Thoracic aorta (tissue), 2 donors: ENCODE results near the gene NCOA7. TPM values are rescaled to one million over a fixed set of nuclear protein-coding genes. Genes with fewer than 3 reads are reported as not detected.

ENCODE experiments used
- ATAC-seq: fragments of 150-250 bp; one replicate; pipeline ENCODE4 v1.8.0; 2017; ENCODE audit warnings: low read depth; ENCODE audit not compliant: insufficient number of reproducible peaks, low FRiP score
- DNase-seq: peaks from one replicate; pipeline ENCODE4 v3.0.0-alpha.2; 2020; ENCODE audit warnings: low spot score
- H3K27ac ChIP-seq, 2 donors: fragments of 200-600 bp; sonication (generic); 1 replicate in 1 of 2; 2 replicates in 1 of 2; pipeline ENCODE4 v1.5.1; 2016; ENCODE audit warnings: mild to moderate bottlenecking in 2 of 2, moderate library complexity in 2 of 2
- H3K27me3 ChIP-seq: fragments of 200-600 bp; sonication (generic); replicated peaks from 2 replicates; pipeline ENCODE4 v1.6.0; 2016; ENCODE audit warnings: mild to moderate bottlenecking; ENCODE audit not compliant: insufficient read depth
- H3K36me3 ChIP-seq: fragments of 200-600 bp; sonication (generic); one replicate; pipeline ENCODE4 v1.5.1; 2016
- H3K4me1 ChIP-seq, 2 donors: fragments of 200-600 bp; sonication (generic); 1 replicate in 1 of 2; 2 replicates in 1 of 2; pipeline versions ENCODE4 v1.5.1 to v1.6.0; 2016; ENCODE audit warnings: low read depth in 2 of 2, mild to moderate bottlenecking in 1 of 2; ENCODE audit not compliant: control insufficient read depth in 1 of 2
- H3K4me3 ChIP-seq: fragments of 200-600 bp; sonication (generic); 2 replicates; pipeline ENCODE4 v1.5.1; 2016; ENCODE audit warnings: mild to moderate bottlenecking
- H3K9me3 ChIP-seq: fragments of 200-600 bp; sonication (generic); 2 replicates; pipeline ENCODE4 v1.5.1; 2016
- total RNA-seq, 2 donors: library from RNA; depleted of rRNA; stranded (reverse); fragments of >200 nt; gene quantifications; one replicate each; pipeline versions ENCODE4 v1.1.0 to v1.2.3, GENCODE V29; 2016
- TF ChIP-seq, protein P1 (sequence below): fragments of 200-600 bp; sonication (generic); IDR thresholded peaks from one replicate; pipeline ENCODE4 v1.5.1; 2019; ENCODE audit warnings: antibody characterized with exemption

Gene NCOA7
- total RNA-seq, 2 donors from 2014 or later, result 29.6 to 87.1 TPM

DNA sequence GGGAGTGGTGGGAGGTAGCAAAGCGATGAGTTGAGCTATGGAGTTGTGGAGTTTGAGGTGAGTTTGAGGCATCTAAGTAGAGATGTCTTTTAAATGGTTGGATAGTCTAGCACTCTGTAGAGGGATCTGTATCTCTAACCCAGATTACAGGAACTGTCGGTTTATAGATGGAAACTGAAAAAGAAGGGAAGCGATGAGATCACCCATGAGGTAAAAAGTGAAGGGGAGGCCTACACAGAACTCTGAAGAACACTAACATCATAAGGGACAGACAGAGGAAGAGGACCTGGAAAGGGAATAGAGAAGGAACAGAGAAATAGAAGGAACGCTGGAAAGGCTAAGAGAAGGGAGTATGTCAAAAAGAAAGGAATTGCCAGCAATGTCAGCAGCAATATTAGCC lies 168.3 kb downstream of the NCOA7 start:
- H3K36me3 ChIP-seq, result no peaks in the 10 kb centered on the region
- DNase-seq (no peak), ATAC-seq (no peak)
- H3K4me1 ChIP-seq, result peaks cover 17 to 31% of the 10 kb centered on the region in 2 donors
- H3K9me3 ChIP-seq, result no peaks in the 10 kb centered on the region
- H3K4me3 ChIP-seq, result no peak overlapping the region
- no peak overlapping the region for H3K27ac ChIP-seq
- TF ChIP-seq, protein P1, sequence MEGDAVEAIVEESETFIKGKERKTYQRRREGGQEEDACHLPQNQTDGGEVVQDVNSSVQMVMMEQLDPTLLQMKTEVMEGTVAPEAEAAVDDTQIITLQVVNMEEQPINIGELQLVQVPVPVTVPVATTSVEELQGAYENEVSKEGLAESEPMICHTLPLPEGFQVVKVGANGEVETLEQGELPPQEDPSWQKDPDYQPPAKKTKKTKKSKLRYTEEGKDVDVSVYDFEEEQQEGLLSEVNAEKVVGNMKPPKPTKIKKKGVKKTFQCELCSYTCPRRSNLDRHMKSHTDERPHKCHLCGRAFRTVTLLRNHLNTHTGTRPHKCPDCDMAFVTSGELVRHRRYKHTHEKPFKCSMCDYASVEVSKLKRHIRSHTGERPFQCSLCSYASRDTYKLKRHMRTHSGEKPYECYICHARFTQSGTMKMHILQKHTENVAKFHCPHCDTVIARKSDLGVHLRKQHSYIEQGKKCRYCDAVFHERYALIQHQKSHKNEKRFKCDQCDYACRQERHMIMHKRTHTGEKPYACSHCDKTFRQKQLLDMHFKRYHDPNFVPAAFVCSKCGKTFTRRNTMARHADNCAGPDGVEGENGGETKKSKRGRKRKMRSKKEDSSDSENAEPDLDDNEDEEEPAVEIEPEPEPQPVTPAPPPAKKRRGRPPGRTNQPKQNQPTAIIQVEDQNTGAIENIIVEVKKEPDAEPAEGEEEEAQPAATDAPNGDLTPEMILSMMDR, result no peak
- H3K27me3 ChIP-seq, result no peaks in the 10 kb centered on the region

DNA sequence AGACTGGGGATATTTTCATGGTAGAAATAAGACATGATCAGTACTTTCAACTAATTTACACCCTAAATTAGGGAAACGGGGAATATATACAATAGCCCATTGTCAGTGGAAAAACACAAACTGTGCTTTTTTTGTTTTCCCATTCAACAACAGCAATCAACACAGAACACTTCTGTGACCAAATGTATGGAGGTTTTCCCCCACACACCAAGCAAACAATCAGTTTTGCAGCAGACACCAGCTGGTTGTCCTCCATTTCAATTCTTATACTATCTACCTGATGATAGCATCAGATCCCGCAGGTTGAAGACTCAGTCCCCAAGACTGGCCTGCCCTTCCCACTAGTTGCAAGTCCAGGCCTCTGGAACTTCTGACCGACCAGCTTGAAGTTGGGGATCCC lies 170.4 kb downstream of the NCOA7 start:
- H3K9me3 ChIP-seq, result no peaks in the 10 kb centered on the region
- H3K4me3 ChIP-seq, result no peak overlapping the region
- no peaks in the 10 kb centered on the region for H3K27me3 ChIP-seq
- no peak overlapping the region for H3K27ac ChIP-seq
- TF ChIP-seq, protein P1, result no peak
- peaks cover 17 to 31% of the 10 kb centered on the region in 2 donors for H3K4me1 ChIP-seq
- no peaks in the 10 kb centered on the region for H3K36me3 ChIP-seq
- ATAC-seq (no peak), DNase-seq (no peak)

DNA sequence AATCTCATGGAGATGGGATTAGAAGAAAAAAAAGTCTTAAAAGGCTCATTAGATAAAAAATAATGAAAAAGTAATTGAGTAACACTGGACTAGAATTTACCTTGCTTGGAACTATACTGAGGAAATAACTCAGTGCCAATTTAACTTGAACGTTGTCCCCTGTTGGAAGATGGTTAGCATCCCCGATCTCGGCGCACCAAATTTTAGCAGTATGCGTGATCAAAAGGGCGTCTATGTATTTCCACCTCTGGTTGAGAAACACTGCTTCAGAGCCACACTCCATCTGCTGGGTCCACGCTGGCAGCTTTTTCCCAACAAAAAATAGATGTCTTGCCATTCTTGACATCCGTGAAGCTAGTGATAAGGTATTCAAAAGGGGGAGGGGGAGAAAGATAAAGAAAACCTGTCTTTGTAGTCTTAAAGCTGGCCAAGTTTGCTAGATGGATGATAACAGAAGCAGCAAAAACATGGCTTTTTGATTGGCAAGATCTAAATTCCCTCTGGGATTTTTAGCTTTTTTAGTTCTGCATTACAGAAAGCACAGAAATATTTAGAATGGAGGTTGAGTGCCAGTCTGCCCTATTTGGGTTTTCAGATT lies 172.2 kb downstream of the NCOA7 start:
- TF ChIP-seq, protein P1, result no peak
- Histone ChIP-seq H3K36me3 (no peaks in the 10 kb centered on the region), H3K27ac (no peak overlapping the region), H3K9me3 (no peaks in the 10 kb centered on the region), H3K4me1 (peaks cover 11 to 26% of the 10 kb centered on the region in 2 donors), H3K27me3 (no peaks in the 10 kb centered on the region), H3K4me3 (no peak overlapping the region)
- DNase-seq (no peak), ATAC-seq (no peak)

DNA sequence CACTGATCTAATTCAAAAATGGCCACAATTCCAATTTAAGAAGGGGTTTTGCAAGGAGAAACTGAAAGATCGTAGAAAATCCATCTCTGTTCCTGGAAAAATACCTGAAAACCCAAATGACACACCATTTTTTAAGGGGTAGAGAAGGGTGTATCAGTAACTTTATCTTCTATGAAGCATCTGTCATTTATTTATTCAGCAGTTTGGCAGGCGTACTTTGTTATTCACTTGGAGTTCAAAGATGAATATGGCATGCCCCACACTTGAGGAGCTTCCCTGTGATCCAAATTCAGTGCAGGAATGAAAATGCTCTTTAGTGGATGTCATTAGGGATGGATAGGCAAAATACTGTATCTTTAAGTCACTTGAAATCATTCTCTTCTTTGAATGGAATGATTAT lies 173.1 kb downstream of the NCOA7 start:
- peaks cover 10 to 17% of the 10 kb centered on the region in 2 donors for H3K4me1 ChIP-seq
- H3K4me3 ChIP-seq, result no peak overlapping the region
- DNase-seq (no peak), ATAC-seq (no peak)
- H3K9me3 ChIP-seq, result no peaks in the 10 kb centered on the region
- no peak overlapping the region for H3K27ac ChIP-seq
- TF ChIP-seq, protein P1, result no peak
- H3K36me3 ChIP-seq, result no peaks in the 10 kb centered on the region
- no peaks in the 10 kb centered on the region for H3K27me3 ChIP-seq

DNA sequence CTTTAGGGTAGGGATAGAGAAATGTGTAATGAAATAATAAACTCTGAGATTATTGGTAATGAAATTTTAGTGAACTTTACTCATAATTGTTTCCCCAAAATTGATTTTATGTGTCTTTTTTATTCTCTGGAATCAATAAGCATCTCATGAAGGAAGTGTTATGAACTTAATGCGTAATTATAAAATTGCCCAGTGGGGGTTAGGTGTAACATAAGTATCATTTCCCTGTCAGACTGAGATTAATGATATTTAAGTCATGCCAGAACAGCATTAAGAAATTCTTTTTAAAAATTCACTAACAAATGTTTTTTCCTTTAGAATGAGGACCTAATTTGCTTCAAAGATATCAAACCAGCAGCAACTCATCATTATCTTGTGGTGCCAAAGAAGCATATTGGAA lies 175.8 kb downstream of the NCOA7 start:
- ATAC-seq (no peak), DNase-seq (no peak)
- Histone ChIP-seq H3K27ac (no peak overlapping the region), H3K36me3 (no peaks in the 10 kb centered on the region), H3K9me3 (no peaks in the 10 kb centered on the region), H3K27me3 (no peaks in the 10 kb centered on the region), H3K4me3 (no peak overlapping the region), H3K4me1 (peaks cover 7 to 8% of the 10 kb centered on the region in 2 donors)
- TF ChIP-seq, protein P1, result no peak
